ENCODE measurements around the gene CELSR3.

CELSR3 gene, protein sequence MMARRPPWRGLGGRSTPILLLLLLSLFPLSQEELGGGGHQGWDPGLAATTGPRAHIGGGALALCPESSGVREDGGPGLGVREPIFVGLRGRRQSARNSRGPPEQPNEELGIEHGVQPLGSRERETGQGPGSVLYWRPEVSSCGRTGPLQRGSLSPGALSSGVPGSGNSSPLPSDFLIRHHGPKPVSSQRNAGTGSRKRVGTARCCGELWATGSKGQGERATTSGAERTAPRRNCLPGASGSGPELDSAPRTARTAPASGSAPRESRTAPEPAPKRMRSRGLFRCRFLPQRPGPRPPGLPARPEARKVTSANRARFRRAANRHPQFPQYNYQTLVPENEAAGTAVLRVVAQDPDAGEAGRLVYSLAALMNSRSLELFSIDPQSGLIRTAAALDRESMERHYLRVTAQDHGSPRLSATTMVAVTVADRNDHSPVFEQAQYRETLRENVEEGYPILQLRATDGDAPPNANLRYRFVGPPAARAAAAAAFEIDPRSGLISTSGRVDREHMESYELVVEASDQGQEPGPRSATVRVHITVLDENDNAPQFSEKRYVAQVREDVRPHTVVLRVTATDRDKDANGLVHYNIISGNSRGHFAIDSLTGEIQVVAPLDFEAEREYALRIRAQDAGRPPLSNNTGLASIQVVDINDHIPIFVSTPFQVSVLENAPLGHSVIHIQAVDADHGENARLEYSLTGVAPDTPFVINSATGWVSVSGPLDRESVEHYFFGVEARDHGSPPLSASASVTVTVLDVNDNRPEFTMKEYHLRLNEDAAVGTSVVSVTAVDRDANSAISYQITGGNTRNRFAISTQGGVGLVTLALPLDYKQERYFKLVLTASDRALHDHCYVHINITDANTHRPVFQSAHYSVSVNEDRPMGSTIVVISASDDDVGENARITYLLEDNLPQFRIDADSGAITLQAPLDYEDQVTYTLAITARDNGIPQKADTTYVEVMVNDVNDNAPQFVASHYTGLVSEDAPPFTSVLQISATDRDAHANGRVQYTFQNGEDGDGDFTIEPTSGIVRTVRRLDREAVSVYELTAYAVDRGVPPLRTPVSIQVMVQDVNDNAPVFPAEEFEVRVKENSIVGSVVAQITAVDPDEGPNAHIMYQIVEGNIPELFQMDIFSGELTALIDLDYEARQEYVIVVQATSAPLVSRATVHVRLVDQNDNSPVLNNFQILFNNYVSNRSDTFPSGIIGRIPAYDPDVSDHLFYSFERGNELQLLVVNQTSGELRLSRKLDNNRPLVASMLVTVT (N-terminal part only)

DNA sequence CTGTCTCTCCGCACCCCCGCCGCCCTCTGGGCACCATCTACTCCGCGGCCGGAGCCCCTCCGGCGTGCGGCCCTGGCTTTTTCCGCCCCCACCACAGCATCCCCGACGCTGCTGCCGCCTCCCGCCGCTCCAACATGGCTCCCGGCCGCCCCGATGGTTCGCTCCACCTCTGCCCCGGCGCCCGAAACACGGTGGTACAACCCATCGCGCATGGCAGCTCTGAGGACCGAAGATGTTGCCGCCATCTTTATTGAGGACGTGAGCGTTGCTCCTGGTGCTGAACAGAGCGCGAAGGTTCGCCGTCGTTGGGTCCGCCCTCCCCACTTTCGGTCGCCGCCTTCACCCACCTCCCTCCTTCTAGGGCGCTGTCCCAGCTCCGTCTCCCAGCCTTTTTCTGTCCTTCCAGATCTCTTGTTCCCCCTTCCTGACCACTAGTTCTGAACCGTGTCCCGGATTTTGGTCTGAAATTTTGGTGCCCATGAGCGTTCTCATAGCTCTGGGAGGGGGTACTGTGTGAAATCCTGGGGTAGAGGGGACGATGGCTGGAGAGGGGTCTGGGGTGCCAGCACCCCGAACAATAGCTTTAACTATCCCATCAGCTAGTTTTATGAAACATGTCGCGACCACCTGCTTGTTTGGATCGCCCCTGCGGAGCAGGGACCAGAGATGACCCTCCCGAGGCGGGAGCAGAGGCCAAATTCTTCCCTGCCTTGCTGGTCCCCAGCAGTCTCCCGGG is at the start of gene CELSR3:
Gene CELSR3, minus strand, starts transcription at position 134 of the 736 bp plus-strand sequence. CDS start 252 bp downstream, outside the sequence.
- peak; percentile 86 for DNase-seq

DNA sequence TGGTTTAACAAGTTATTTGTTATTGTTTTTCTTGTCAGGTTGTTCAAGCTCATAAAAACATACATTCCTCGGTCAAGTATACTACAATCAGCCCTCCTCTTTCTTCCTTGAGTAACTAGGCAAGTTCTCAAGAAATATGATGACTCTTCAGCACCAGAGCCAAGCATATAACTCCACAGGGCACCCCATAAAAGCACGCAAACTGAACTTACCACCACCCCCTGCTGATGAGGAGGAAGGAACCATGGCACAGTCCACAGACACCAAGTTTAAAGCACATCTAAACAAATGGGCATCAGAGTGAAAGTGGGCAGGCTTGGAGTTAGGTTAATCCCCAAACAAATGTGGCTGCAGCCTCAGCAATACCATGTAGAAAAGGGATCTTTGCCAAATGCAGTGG is 49.0 kb upstream of the CELSR3 start:
- no peak for DNase-seq

DNA sequence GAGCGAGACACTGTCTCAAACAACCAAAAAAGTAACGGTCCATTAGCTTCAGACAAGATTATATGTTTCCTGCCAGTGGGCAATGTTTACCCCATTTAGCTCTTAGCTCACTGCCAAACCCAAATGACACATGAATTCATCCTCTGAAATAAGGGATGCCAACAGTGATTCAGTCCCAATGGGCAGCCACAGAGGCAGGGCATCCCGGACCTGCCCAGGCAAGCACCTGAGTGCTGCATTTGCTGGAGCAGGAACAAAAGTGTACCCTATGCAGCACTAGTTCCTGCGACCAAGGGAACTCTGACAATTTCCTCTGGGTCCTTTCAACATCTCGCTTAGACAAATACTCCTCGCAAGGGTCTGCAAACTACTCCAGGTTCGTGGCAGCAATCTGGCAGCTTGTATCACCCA is 46.4 kb upstream of the CELSR3 start:
- no peak for DNase-seq

DNA sequence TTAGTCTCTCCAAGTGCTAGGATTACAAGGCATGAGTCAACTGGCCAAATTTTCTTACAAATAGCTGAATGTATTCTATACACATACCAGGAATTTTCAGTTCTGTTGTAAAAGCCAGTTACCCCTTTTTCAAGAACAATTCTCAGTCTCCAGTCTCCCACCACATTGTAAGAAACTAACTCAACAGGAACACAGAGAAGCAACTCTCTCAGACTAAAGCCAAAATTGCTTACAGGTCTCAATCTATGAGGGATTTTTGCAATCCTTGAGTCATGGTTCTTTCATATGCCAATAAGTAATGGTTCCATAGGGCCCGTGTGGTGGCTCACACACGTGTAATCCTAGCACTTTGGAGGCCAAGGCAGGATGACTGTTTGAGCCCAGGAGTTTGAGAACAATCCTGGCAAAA is 45.8 kb upstream of the CELSR3 start:
- no peak for DNase-seq

DNA sequence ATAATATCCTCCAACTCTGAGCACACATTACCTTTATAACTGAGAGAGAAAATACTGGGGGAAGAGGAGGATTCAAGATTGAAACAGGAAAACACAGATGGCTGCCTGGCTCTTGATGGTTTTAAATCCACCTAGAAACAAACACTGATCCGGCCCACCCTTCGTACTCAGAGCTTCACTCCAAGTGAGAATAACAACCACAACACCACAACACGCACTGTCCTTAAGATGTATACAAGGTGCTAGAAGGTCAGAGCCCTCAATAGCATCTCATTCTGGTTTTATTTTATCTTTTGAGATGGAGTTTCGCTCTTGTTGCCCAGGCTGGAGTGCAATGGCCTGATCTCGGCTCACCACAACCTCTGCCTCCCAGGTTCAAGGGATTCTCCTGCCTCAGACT is 44.5 kb upstream of the CELSR3 start:
- no peak for DNase-seq

DNA sequence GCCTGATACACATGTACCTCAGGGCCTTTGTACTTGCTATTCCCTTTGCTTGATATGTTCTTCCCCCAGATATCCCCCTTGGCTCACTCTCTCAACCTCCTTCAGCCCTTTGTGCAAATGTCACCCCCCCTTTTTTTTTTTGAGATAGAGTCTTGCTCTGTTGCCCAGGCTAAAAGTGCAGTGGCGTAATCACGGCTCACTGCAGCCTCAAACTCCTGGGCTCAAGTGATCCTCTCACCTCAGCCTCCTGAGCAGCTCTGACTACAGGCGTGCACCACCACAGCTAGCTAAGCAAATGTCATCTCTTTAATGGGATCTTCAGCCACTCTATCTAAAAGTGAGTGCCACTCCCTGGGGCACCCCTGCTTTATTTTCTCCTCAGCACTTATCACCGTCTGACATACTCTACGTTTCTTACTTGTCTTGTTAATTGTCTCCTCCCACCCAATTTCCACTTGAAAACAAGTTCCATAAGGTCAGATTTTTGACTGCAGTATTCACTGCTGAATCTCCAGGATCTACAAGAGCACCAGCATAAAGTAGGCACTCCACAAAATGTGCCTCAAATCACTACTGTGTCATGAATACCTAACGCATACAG is 39.7 kb upstream of the CELSR3 start:
- DNase-seq, result no peak

DNA sequence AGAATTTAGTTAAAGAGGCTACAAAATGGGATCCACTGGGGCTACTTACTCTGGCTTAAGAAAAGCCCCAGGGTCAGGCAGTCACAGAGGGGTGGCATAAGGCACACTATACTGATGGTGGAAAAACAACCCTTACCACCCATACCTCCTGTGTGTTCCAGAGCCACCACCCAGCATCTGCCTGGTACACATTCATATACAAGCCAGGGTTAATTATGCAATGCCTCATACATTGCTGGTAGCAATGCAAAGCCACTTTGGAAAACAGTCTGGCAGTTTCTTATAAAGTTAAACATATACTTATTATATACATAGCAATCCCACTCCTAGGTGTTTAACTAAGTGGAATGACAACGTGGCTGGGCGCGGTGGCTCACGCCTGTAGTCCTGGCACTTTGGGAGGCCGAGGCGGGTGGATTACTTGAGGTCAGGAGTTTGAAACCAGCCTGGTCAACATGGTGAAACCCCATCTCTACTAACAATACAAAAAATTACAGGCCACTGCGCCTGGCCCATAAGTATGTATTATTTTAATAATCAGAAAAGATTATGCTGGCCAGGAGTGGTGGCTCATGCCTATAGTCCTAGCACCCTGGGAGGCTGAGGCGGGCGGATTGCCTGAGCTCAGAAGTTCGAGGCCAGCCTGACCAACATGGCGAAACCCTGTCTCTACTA is 38.2 kb upstream of the CELSR3 start:
- no peak for DNase-seq

DNA sequence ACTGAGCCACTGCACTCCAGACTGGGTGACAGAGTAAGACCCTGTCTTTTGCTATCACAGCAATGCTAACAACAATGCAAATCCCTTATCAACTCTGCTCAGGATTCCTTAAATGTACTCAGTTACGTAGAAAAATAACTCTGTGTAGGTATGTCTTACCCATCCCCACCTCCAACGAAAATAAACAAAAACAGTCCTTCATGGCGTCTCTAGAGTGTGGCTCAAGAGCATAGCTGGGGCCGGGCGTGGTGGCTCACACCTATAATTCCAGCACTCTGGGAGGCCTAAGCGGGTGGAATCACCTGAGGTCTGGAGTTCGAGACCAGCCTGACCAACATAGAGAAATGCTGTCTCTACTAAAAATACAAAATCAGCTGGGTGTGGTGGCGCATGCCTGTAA is 36.2 kb upstream of the CELSR3 start:
- no peak for DNase-seq

DNA sequence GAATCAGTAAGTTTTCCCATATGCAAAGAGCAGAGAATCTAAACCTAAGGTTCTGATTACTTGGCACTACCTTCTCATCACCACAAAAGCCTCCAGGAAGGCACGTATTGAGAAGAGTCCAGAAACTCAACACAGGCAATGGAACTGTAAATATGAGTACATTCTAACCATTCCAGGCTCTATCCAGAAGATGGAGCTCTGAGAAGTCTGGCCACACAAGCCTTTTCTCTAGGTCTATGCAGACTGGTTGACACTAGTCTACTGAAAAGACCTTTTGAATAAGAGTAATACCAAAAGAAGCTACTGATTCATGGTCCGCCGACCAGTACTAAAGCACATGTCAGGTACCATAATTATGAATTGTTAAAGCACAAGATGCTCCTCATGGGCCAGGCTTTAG is 35.3 kb upstream of the CELSR3 start:
- DNase-seq, result no peak

DNA sequence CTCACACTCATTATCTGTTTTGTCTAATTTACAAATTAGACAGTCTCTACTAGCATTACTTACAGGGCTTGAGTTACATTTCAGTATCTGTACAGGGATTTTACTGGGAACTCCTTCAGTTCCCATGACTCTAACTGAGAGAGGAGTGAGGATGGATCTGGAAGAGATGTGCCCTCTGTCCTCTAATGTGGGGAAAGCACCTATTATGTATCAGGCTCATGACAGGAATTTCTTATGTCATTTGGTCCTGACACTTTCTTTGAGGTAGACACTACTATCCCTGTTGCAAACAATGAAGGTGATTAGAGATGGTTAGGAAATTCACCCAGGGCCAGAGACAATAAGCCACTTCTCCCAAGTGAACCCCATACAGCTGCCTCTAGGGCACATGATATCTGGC is 33.9 kb upstream of the CELSR3 start:
- DNase-seq, result no peak

DNA sequence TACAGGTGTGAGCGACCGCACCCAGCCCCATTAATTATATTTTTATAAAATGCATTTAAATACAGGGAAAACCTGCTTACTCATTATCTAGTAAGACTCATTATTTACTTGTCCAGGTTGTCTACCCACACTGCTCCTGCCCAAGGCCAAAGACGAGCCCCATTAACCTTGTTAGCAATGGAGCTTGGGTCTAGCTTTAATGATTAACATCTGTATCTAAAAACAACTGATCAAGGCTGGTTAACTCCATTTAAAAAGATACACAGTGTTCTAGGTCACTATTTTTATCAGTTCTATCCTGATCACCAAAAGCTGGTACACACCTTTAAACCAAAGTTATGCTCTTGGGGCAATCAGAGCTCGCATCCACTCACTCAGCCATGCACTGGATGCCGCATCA is 33.5 kb upstream of the CELSR3 start:
- DNase-seq, result no peak

DNA sequence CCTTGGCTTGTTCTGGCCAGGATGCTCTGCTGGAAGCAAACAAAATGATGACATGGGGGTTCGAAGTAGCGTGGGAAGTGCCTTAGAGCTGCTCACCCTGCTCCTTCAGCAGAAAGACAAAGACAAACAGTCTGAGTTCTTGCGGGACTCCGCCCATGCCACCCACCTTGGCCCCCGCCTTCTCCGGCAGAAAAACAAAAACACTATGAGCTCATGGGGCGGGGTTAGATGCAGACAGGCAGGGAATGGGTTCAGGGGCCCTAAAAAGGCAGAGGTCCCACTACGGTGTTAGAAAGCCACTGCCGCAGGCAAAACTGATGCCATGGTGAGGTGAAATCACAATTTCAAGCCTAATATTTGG is 32.7 kb upstream of the CELSR3 start:
- DNase-seq, result peak; percentile 26

DNA sequence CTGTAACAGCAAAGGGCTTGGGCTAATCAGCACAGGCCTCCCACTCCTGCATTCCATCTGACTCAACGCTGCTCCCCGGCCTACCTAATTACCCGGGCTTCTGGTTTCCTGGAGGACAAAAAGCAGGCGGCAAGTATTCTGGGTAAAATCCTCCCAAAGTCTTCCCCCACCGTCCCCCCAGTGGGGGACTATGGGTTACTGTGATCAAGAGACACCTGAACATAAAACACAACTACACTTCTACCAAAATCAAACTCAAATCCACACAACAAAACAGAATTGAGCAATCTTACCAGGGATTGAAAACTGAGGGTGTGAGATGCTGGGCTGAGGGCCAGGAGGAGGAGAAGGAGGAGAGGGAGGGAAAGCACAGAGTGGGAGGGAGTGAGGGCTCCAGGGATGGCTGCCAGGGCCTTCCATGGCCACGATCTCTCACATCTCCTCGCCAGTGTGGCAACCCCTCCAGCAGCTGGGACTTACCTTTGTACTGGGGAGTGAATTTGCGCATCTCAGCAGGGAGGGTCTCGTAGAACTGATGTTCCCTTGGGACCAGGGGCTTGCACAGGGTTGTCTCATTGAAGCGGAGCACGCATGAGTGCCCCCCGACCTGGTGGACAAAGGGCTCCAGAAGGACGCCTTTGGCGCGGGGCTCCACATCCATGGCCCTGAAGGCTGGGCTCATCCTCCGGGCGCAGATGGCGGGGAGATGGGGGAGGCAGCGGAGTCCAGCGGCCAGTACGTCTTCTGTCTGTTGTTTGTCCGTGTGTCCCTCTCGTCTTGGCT is 32.1 kb upstream of the CELSR3 start:
- peak; percentile 38 for DNase-seq

DNA sequence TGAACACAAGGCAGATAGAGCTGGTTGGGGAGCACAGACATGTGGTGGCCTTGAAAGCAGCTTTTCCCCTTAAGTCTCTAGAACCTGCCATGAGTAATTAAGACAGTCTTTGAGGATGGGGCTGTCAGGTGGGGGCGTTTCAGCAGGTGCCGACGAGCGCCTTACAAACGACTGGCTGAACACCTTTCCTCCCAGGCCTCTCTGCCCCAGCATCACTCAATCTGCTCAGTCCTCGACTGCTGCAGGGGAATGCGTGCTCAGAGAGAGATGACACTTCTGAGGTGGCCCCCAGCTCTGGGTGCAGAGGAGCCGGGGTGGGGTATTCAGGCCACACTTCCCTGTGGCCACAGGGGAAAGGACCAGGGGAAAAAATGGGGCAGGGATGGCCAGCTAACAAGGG is 31.1 kb upstream of the CELSR3 start:
- DNase-seq, result no peak

DNA sequence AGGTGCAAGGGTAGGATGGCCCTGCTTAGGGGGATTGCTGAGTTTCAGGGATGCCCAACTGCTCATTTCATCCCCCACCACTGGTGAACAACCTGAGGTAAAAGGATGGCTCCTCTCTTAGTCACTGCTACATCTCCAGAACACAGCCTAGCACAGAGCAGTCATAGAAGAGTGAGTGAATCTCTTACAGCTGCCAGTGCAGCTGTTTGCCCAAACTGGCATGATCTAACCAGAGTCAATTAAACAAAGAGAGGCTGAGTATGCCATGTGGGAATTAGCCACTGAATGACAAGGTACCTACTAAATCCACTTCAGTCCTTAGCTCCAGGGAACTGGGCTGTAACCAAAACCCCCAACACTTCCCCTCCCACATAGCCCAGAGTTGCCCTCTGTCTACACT is 29.9 kb upstream of the CELSR3 start:
- no peak for DNase-seq

DNA sequence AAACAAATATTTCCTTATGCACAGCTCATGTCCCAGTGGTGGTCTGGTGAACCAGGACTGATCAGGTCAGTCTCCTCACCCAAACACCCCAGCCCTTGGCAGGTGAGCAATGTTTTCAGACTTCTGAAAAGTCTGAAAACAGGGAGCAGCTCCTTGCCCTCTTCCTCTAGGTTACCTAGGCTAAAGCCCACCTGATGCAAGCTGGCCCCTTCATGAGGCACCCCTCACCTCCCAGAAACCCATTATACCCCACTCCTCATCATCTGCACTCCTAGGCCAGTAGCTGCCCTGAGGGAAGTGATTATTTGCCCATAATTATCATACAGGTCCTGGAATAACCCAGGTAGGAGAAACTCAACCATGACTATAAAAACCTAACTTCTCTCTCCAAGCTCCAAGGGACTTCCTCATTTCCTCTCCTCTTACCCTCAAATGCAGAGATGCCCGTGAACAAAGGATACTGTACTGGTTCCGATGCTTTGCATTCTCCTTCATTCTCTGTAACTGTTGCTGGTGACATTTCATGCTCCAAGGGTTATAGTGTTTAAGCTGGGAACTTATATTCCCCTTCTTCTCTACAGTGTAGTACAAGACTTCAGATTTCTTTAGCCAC is 28.3 kb upstream of the CELSR3 start:
- DNase-seq, result no peak

DNA sequence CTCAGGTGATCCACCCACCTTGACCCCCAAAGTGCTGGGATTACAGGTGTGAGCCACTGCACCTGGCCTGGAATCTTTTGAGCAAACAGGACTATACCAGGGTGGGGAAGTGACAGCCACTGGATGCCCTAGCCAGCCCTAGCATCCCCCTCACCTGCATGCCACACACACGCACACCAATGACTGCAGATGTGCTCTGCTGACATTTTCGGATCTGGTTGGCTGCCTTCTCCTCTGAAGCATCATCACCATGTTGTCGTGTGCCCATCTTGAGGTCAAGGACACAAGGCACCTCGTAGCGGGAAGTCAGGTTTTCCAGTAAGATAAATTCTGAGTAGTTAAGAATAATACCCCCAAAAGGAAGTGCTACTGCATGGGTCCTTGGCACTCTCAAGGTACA is 26.7 kb upstream of the CELSR3 start:
- DNase-seq, result no peak

DNA sequence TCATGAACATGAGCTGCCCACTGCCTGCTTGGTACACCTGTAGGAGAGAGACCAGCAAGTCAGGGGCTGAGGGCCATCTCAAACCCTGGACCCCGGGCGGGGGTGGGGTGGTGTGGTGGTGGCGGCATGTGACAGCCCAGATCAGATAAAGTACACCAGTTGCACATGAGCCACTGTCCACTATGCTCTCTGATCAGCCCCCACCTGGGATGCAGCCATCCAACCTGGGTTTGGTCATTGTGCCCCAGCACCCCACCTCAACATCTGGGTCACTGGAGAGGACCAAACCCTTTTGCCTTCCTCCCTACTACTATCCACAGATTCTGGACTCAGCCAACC is 26.0 kb upstream of the CELSR3 start:
- no peak for DNase-seq

DNA sequence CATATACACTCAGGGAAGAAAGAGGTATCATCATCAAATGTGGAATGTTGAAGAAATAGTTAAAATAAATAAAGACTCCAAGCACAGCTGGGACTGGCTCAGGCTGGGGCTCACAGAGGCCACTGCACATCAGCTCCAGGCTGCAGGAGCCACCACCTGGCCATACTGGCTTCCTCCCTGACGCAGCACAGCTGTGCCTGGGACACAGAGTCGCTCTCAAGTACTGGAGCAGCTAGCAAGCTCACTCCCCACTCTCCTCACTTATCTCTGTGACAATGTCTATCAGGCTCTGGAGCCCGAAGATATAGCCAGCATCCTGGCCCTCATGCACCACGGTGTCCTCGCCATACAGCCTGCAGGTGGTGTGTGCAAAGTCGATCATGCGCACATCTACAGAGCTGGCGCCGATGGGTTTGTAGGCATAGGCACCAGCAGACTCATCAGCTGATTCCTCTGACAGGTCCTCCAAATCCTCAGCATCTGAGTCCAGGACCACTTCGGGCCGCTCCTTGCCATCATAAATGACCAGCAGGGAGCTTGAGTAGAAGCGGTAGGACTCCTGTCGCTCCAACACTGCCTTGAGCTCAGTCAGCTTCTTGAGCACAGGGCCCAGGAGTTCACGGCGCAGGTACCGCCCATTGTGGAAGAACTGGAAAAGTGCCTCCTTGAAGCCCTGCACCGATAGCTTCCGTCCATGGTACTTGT is 25.5 kb upstream of the CELSR3 start:
- DNase-seq, result no peak

DNA sequence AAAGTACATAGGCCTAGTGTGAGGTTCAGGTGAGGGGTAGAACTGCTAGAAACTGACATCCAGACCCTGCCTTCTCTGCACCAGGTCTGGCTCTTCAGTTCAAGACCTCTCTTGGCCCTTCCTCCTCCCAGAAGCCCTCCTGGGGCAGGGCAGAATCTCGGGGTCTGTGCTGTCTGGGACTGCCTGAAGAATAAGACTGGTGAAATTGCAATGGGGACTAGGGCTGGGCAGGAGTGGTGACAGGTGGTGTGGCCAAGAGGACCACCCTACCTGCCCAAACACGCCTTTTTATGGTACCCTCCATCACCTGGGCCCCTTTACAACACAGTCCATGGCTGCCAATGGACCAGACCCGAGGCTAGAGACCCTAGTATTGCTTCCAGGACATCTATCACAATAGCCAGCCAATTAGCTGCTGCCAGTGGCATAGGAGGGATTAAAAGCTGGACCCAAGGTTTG is 24.6 kb upstream of the CELSR3 start:
- DNase-seq, result no peak
